RWPE2 (cell line): ENCODE results near the gene CMSS1.

ENCODE experiments used
- ATAC-seq: fragments of 200-7000 bp; cut with Tn5 transposase; 3 replicates; pipeline ENCODE4 v1.9.1; 2021; ENCODE audit warnings: low read depth
- DNase-seq: peaks from one replicate; pipeline ENCODE4 v3.0.0-alpha.2; 2020; ENCODE audit warnings: low spot score
- H3K27ac ChIP-seq: fragments of 450-650 bp; 2 replicates; pipeline ENCODE4 v1.5.1; 2017; ENCODE audit warnings: mild to moderate bottlenecking; ENCODE audit not compliant: poor library complexity, severe bottlenecking
- H3K27me3 ChIP-seq: fragments of 250-450 bp; sonication (Bioruptor Pico); 2 replicates; pipeline ENCODE4 v1.5.1; 2021; ENCODE audit warnings: mild to moderate bottlenecking, moderate library complexity; ENCODE audit not compliant: insufficient read depth, poor library complexity, severe bottlenecking
- H3K36me3 ChIP-seq: fragments of 250-450 bp; sonication (Bioruptor Pico); 2 replicates; pipeline ENCODE4 v1.5.1; 2020; ENCODE audit warnings: low read depth, mild to moderate bottlenecking, moderate library complexity
- H3K4me1 ChIP-seq: fragments of 250-450 bp; sonication (Bioruptor Pico); 2 replicates; pipeline ENCODE4 v1.5.1; 2021; ENCODE audit warnings: mild to moderate bottlenecking, moderate library complexity; ENCODE audit not compliant: insufficient read depth, poor library complexity, severe bottlenecking
- H3K4me3 ChIP-seq: fragments of 250-450 bp; sonication (Bioruptor Pico); 2 replicates; pipeline ENCODE4 v1.5.1; 2021; ENCODE audit warnings: mild to moderate bottlenecking, moderate library complexity; ENCODE audit not compliant: severe bottlenecking
- H3K9me3 ChIP-seq: fragments of 250-450 bp; sonication (Bioruptor Pico); 2 replicates; pipeline ENCODE4 v1.5.1; 2021; ENCODE audit warnings: mild to moderate bottlenecking, moderate library complexity; ENCODE audit not compliant: severe bottlenecking
- CTCF ChIP-seq: fragments of 450-650 bp; IDR thresholded peaks from one replicate; pipeline ENCODE4 v1.5.1; 2017; ENCODE audit warnings: mild to moderate bottlenecking, moderate library complexity; ENCODE audit not compliant: poor library complexity, severe bottlenecking

The CMSS1 gene

GRCh38 chr3:99864289-99864688, 46.6 kb downstream of the CMSS1 start:
- no peak for TF ChIP-seq CTCF
- Histone ChIP-seq H3K9me3 (no peaks in the 10 kb centered on the region), H3K36me3 (0 out of 2 replicates have a peak, but pooled peaks cover 4% of the 10 kb centered on the region), H3K4me3 (no peak overlapping the region), H3K4me1 (peaks cover 35% of the 10 kb centered on the region), H3K27ac (no peak overlapping the region), H3K27me3 (no peaks in the 10 kb centered on the region)
- ATAC-seq: no peak
- no peak for DNase-seq

- Histone ChIP-seq H3K4me1 (peaks cover 25% of the 10 kb centered on the region), H3K36me3 (0 out of 2 replicates have a peak, but pooled peaks cover 4% of the 10 kb centered on the region), H3K27ac (peak overlapping the region; percentile 21), H3K9me3 (no peaks in the 10 kb centered on the region), H3K27me3 (no peaks in the 10 kb centered on the region), H3K4me3 (no peak overlapping the region)
- TF ChIP-seq CTCF: no peak
- peak; percentile 59 for ATAC-seq
- DNase-seq: no peak
Measured at GRCh38 chr3:99865321-99865720, 47.7 kb downstream of the CMSS1 start.

GRCh38 chr3:99866261-99866761, 48.6 kb downstream of the CMSS1 start:
- Histone ChIP-seq H3K9me3 (no peaks in the 10 kb centered on the region), H3K4me1 (peaks cover 24% of the 10 kb centered on the region), H3K4me3 (no peak overlapping the region), H3K36me3 (0 out of 2 replicates have a peak, but pooled peaks cover 4% of the 10 kb centered on the region), H3K27ac (peak overlapping the region; percentile 22), H3K27me3 (no peaks in the 10 kb centered on the region)
- DNase-seq (no peak), ATAC-seq (no peak)
- TF ChIP-seq CTCF: no peak

GRCh38 chr3:99867594-99868310, 50.1 kb downstream of the CMSS1 start:
- Histone ChIP-seq H3K27ac (no peak overlapping the region), H3K36me3 (0 out of 2 replicates have a peak, but pooled peaks cover 4% of the 10 kb centered on the region), H3K4me3 (no peak overlapping the region), H3K9me3 (no peaks in the 10 kb centered on the region), H3K27me3 (no peaks in the 10 kb centered on the region), H3K4me1 (peaks cover 16% of the 10 kb centered on the region)
- ATAC-seq (no peak), DNase-seq (no peak)
- no peak for TF ChIP-seq CTCF

GRCh38 chr3:99868311-99868646, 50.6 kb downstream of the CMSS1 start:
- H3K27me3 ChIP-seq: no peaks in the 10 kb centered on the region
- no peaks in the 10 kb centered on the region for H3K9me3 ChIP-seq
- H3K4me3 ChIP-seq: no peak overlapping the region
- ATAC-seq (no peak), DNase-seq (no peak)
- no peak overlapping the region for H3K27ac ChIP-seq
- no peak for TF ChIP-seq CTCF
- 0 out of 2 replicates have a peak, but pooled peaks cover 4% of the 10 kb centered on the region for H3K36me3 ChIP-seq
- H3K4me1 ChIP-seq: peaks cover 17% of the 10 kb centered on the region
